ENCODE measurements around the gene CDKL5. TPM values are rescaled to one million over a fixed set of nuclear protein-coding genes. Genes with fewer than 3 reads are reported as not detected.

Gene CDKL5
- total RNA-seq (2021; ENCODE audit: unreplicated experiment) (1.2 TPM), Bru-seq, nascent RNA (percentile 34 among the genes with signal in this experiment), BruChase-seq, experiment 1, labeled RNA remaining after a 2-hour chase (percentile 34 among the genes with signal in this experiment), BruChase-seq, experiment 2, labeled RNA remaining after a 6-hour chase (percentile 30 among the genes with signal in this experiment)
- polyA plus RNA-seq (2012; ENCODE audit: insufficient read length): 0.31 TPM
- long read RNA-seq: 0 reads

- intact Hi-C loops (cut with micrococcal nuclease; ENCODE audit: unreplicated experiment) (no loop called here), in situ Hi-C loops (cut with HindIII; ENCODE audit: low pct_unique_long_range_greater_than_20kb, low sequenced_read_pairs) (no loop called here)
- Histone ChIP-seq H3K4me3 (ENCODE audit: low read depth in 2 of 2, low read length in 2 of 2) (peak within 1 kb of the TSS; percentile 52 to 53), H3K27ac (ENCODE audit: low read length) (no peak within 1 kb of the TSS), H3K4me1 (ENCODE audit: control insufficient read depth, insufficient read depth, low read length) (no peaks in the 10 kb centered on the region), H3K27me3 (ENCODE audit: control insufficient read depth, insufficient read depth, low read length) (no peaks in the 10 kb centered on the region), H3K36me3 (ENCODE audit: control insufficient read depth, insufficient read depth, low read length) (no peaks in the 10 kb centered on the region), H3K9me3 (ENCODE audit: control insufficient read depth, insufficient read depth, low read depth, low read length) (no peaks in the 10 kb centered on the region)
- ATAC-seq (peak; percentile 98), DNase-seq (ENCODE audit: low read depth, low spot score) (peak; percentile 53)
- ChIA-PET CTCF (interaction anchor here (0.7 kb wide), 1 partner anchor 508 kb away, joined by 5 read pairs; no protein-coding TSS in a partner anchor), POLR2A (no interaction called here)
- TF ChIP-seq SIN3A (IDR thresholded peaks at IDR 0.05; ENCODE audit: borderline replicate concordance, insufficient read depth, low read depth, low read length) (no peak), POLR2AphosphoS5 (IDR thresholded peaks at IDR 0.05; ENCODE audit: low read depth, low read length) (no peak), REST (IDR thresholded peaks at IDR 0.05; ENCODE audit: insufficient read depth in 1 of 2, low read depth in 2 of 2, low read length in 1 of 2) (no peak), TCF7L2 (IDR thresholded peaks at IDR 0.05; ENCODE audit: low read depth, low read length) (no peak)
- TF ChIP-seq, protein P1, sequence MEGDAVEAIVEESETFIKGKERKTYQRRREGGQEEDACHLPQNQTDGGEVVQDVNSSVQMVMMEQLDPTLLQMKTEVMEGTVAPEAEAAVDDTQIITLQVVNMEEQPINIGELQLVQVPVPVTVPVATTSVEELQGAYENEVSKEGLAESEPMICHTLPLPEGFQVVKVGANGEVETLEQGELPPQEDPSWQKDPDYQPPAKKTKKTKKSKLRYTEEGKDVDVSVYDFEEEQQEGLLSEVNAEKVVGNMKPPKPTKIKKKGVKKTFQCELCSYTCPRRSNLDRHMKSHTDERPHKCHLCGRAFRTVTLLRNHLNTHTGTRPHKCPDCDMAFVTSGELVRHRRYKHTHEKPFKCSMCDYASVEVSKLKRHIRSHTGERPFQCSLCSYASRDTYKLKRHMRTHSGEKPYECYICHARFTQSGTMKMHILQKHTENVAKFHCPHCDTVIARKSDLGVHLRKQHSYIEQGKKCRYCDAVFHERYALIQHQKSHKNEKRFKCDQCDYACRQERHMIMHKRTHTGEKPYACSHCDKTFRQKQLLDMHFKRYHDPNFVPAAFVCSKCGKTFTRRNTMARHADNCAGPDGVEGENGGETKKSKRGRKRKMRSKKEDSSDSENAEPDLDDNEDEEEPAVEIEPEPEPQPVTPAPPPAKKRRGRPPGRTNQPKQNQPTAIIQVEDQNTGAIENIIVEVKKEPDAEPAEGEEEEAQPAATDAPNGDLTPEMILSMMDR (IDR thresholded peaks at IDR 0.05): no peak
- BruUV-seq (replicated peaks): no TSS peak
These were observed at the start of gene CDKL5 for GRCh38 chrX:18425199-18426003. CDKL5 (plus strand) TSS chrX:18425608; CDS start chrX:18507097, 81,489 bp downstream.

GRCh38 chrX:18377796-18378195 lies 47.6 kb upstream of the CDKL5 start:
- in situ Hi-C loops (cut with HindIII; ENCODE audit: low pct_unique_long_range_greater_than_20kb, low sequenced_read_pairs): no loop called here
- Histone ChIP-seq H3K36me3 (ENCODE audit: control insufficient read depth, insufficient read depth, low read length) (no peaks in the 10 kb centered on the region), H3K9me3 (ENCODE audit: control insufficient read depth, insufficient read depth, low read depth, low read length) (no peaks in the 10 kb centered on the region), H3K27me3 (ENCODE audit: control insufficient read depth, insufficient read depth, low read length) (no peaks in the 10 kb centered on the region), H3K4me3 (ENCODE audit: low read depth in 2 of 2, low read length in 2 of 2) (no peak overlapping the region), H3K27ac (ENCODE audit: low read length) (no peak overlapping the region), H3K4me1 (ENCODE audit: control insufficient read depth, insufficient read depth, low read length) (no peaks in the 10 kb centered on the region)
- no TSS peak for BruUV-seq (replicated peaks)
- ChIA-PET CTCF (no interaction called here), POLR2A (no interaction called here)
- ATAC-seq (no peak), DNase-seq (ENCODE audit: low read depth, low spot score) (no peak)
- TF ChIP-seq TCF7L2 (IDR thresholded peaks at IDR 0.05; ENCODE audit: low read depth, low read length) (no peak), POLR2AphosphoS5 (IDR thresholded peaks at IDR 0.05; ENCODE audit: low read depth, low read length) (no peak), REST (IDR thresholded peaks at IDR 0.05; ENCODE audit: insufficient read depth in 1 of 2, low read depth in 2 of 2, low read length in 1 of 2) (no peak)
- TF ChIP-seq, protein P1 (IDR thresholded peaks at IDR 0.05): peak; percentile 76
- intact Hi-C loops (cut with micrococcal nuclease; ENCODE audit: unreplicated experiment): no loop called here

Measured in Panc1 (cell line).